ENCODE data around the gene ZNF808. TPM values are rescaled to one million over a fixed set of nuclear protein-coding genes. Genes with fewer than 3 reads are reported as not detected.
"Not testable (repeated sequence)": the region's sequence is repeated elsewhere in the genome, so short reads cannot be mapped to it uniquely, and the experiment has no call there.

The ZNF808 gene
- total RNA-seq, 1 donor from 2014 or later, result 34.0 TPM

- Histone ChIP-seq H3K4me3 (no peak overlapping the region), H3K36me3 (peaks cover 52% of the 10 kb centered on the region), H3K4me1 (no peaks in the 10 kb centered on the region), H3K9me3 (replicated peaks) (peaks cover 97% of the 10 kb centered on the region), H3K27ac (replicated peaks) (no peak overlapping the region), H3K27me3 (ENCODE audit: low read depth) (no peaks in the 10 kb centered on the region)
- no peak for DNase-seq
- intact Hi-C loops (cut with micrococcal nuclease), result no loop called here
- no peak for TF ChIP-seq CTCF (IDR thresholded peaks at IDR 0.05; ENCODE audit: borderline replicate concordance)
Observed at GRCh38 chr19:52494518-52494917, 33.0 kb upstream of the ZNF808 start.

- intact Hi-C loops (cut with micrococcal nuclease), result no loop called here
- Histone ChIP-seq H3K27ac (replicated peaks) (no peak overlapping the region), H3K4me1 (no peaks in the 10 kb centered on the region), H3K36me3 (peaks cover 58% of the 10 kb centered on the region), H3K9me3 (replicated peaks) (peaks cover 74% of the 10 kb centered on the region), H3K4me3 (no peak overlapping the region), H3K27me3 (ENCODE audit: low read depth) (no peaks in the 10 kb centered on the region)
- DNase-seq, result no peak
- TF ChIP-seq CTCF (IDR thresholded peaks at IDR 0.05; ENCODE audit: borderline replicate concordance), result no peak
Observed at GRCh38 chr19:52498571-52498970, 28.9 kb upstream of the ZNF808 start.

- DNase-seq; H3K27me3 ChIP-seq (ENCODE audit: low read depth); intact Hi-C loops (cut with micrococcal nuclease); H3K4me1 ChIP-seq; H3K27ac ChIP-seq (replicated peaks); H3K4me3 ChIP-seq: not testable (repeated sequence)
- peaks cover 74% of the 10 kb centered on the region for H3K9me3 ChIP-seq (replicated peaks)
- peaks cover 71% of the 10 kb centered on the region for H3K36me3 ChIP-seq
Observed at GRCh38 chr19:52500474-52500873, 27.0 kb upstream of the ZNF808 start.

- peaks cover 73% of the 10 kb centered on the region for H3K36me3 ChIP-seq
- H3K9me3 ChIP-seq (replicated peaks), result peaks cover 75% of the 10 kb centered on the region
- H3K27me3 ChIP-seq (ENCODE audit: low read depth), result not testable (repeated sequence)
Observed at GRCh38 chr19:52500991-52501390, 26.5 kb upstream of the ZNF808 start.

GRCh38 chr19:52507266-52507665, 20.2 kb upstream of the ZNF808 start:
- TF ChIP-seq CTCF (IDR thresholded peaks at IDR 0.05; ENCODE audit: borderline replicate concordance), result no peak
- Histone ChIP-seq H3K27ac (replicated peaks) (no peak overlapping the region), H3K27me3 (ENCODE audit: low read depth) (no peaks in the 10 kb centered on the region), H3K4me3 (no peak overlapping the region), H3K9me3 (replicated peaks) (peaks cover 91% of the 10 kb centered on the region), H3K4me1 (no peaks in the 10 kb centered on the region), H3K36me3 (peaks cover 99% of the 10 kb centered on the region)
- no peak for DNase-seq
- intact Hi-C loops (cut with micrococcal nuclease), result no loop called here

More at GRCh38 chr19:52500991-52501390, 26.5 kb upstream of the ZNF808 start:
- intact Hi-C loops (cut with micrococcal nuclease); H3K4me1 ChIP-seq; H3K4me3 ChIP-seq; DNase-seq; H3K27ac ChIP-seq (replicated peaks): not testable (repeated sequence)

GRCh38 chr19:52516191-52516590, 11.3 kb upstream of the ZNF808 start:
- no peaks in the 10 kb centered on the region for H3K4me1 ChIP-seq
- peaks cover 49% of the 10 kb centered on the region for H3K36me3 ChIP-seq
- no peak for DNase-seq
- H3K27ac ChIP-seq (replicated peaks), result no peak overlapping the region
- no peaks in the 10 kb centered on the region for H3K27me3 ChIP-seq (ENCODE audit: low read depth)
- intact Hi-C loops (cut with micrococcal nuclease), result no loop called here
- H3K9me3 ChIP-seq (replicated peaks), result peaks cover 84% of the 10 kb centered on the region
- H3K4me3 ChIP-seq, result no peak overlapping the region
- TF ChIP-seq CTCF (IDR thresholded peaks at IDR 0.05; ENCODE audit: borderline replicate concordance), result no peak

- no peak for TF ChIP-seq CTCF (IDR thresholded peaks at IDR 0.05; ENCODE audit: borderline replicate concordance)
- intact Hi-C loops (cut with micrococcal nuclease), result no loop called here
- DNase-seq, result no peak
- Histone ChIP-seq H3K27me3 (ENCODE audit: low read depth) (no peaks in the 10 kb centered on the region), H3K27ac (replicated peaks) (no peak overlapping the region), H3K36me3 (peaks cover 26% of the 10 kb centered on the region), H3K9me3 (replicated peaks) (peaks cover 65% of the 10 kb centered on the region), H3K4me1 (no peaks in the 10 kb centered on the region), H3K4me3 (no peak overlapping the region)
Observed at GRCh38 chr19:52518646-52519045, 8.8 kb upstream of the ZNF808 start.

- H3K4me3 ChIP-seq; H3K4me1 ChIP-seq; H3K27ac ChIP-seq (replicated peaks); DNase-seq; intact Hi-C loops (cut with micrococcal nuclease); H3K27me3 ChIP-seq (ENCODE audit: low read depth): not testable (repeated sequence)
- peaks cover 60% of the 10 kb centered on the region for H3K9me3 ChIP-seq (replicated peaks)
- peaks cover 23% of the 10 kb centered on the region for H3K36me3 ChIP-seq
Observed at GRCh38 chr19:52519175-52519574, 8.3 kb upstream of the ZNF808 start.

Data from left ventricle myocardium inferior (tissue), 1 donor.